Activated T-helper 17 cell treated with anti-CD3 and anti-CD28 coated beads, Interleukin-2, amount 50 U/mL, for 72 hours (primary cell): ENCODE results near the gene FAM219A. TPM values are rescaled to one million over a fixed set of nuclear protein-coding genes. Genes with fewer than 3 reads are reported as not detected.
A peak's percentile ranks its signal among the peaks of the same experiment; 100 is the strongest.
"Not testable (repeated sequence)": the region's sequence is repeated elsewhere in the genome, so short reads cannot be mapped to it uniquely, and the experiment has no call there.

Experiments
- ATAC-seq: fragments of 150-1000 bp; cut with Tn5 transposase; replicated peaks from 2 replicates; pipeline ENCODE4 v1.10.0; 2021; ENCODE audit warnings: mild to moderate bottlenecking, moderate library complexity
- H3K27ac Mint-ChIP-seq: one replicate; pipeline ENCODE4 v1.8.0; 2022; ENCODE audit warnings: mixed read lengths
- H3K27me3 Mint-ChIP-seq: one replicate; pipeline ENCODE4 v1.8.0; 2022; ENCODE audit warnings: mixed read lengths
- H3K36me3 Mint-ChIP-seq: one replicate; pipeline ENCODE4 v1.8.0; 2022; ENCODE audit warnings: low read depth, mild to moderate bottlenecking, mixed read lengths
- H3K4me1 Mint-ChIP-seq: one replicate; pipeline ENCODE4 v1.8.0; 2022; ENCODE audit warnings: mixed read lengths
- H3K4me3 Mint-ChIP-seq: one replicate; pipeline ENCODE4 v1.8.0; 2022; ENCODE audit warnings: mild to moderate bottlenecking, mixed read lengths
- H3K9me3 Mint-ChIP-seq: one replicate; pipeline ENCODE4 v1.8.0; 2022; ENCODE audit warnings: mixed read lengths
- total RNA-seq, 2 donors: library from RNA; stranded (reverse); gene quantifications; one replicate each; pipeline ENCODE4 v1.2.3, GENCODE V29; 2022

Gene FAM219A
- total RNA-seq, 2 donors from 2014 or later: 12.5 to 12.9 TPM

- peaks cover 5% of the 10 kb centered on the region for H3K4me1 Mint-ChIP-seq
- no peak overlapping the region for H3K4me3 Mint-ChIP-seq
- H3K27ac Mint-ChIP-seq: no peak overlapping the region
- no peaks in the 10 kb centered on the region for H3K9me3 Mint-ChIP-seq
- H3K27me3 Mint-ChIP-seq: no peaks in the 10 kb centered on the region
- no peaks in the 10 kb centered on the region for H3K36me3 Mint-ChIP-seq
- ATAC-seq: no peak
Observed at GRCh38 chr9:34443976-34444375, 14.4 kb downstream of the FAM219A start.

- Mint-ChIP-seq H3K9me3 (no peaks in the 10 kb centered on the region), H3K4me1 (peaks cover 5% of the 10 kb centered on the region), H3K4me3 (no peak overlapping the region), H3K27me3 (no peaks in the 10 kb centered on the region), H3K36me3 (no peaks in the 10 kb centered on the region), H3K27ac (no peak overlapping the region)
- ATAC-seq: no peak
Observed at GRCh38 chr9:34443533-34443932, 14.8 kb downstream of the FAM219A start.

DNA sequence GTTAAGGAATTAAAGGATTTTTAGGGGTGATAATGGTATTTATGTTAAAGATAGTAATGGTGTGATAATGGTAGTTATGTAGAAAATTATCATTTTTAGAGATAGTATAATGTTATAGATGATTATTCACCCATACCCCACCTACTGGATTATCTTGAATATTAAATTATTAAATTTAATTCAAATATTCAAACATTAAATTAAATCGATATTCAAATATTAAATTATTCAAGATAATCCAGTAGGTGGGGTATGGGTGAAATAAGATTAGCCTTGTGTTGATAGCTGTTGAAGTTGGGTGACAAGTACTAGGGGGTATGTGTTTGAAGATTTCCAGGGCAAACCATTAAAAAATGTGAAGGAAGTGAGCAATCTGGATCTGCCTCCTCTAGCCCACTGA is 15.6 kb downstream of the FAM219A start:
- peaks cover 5% of the 10 kb centered on the region for H3K4me1 Mint-ChIP-seq
- H3K27me3 Mint-ChIP-seq: no peaks in the 10 kb centered on the region
- H3K27ac Mint-ChIP-seq: no peak overlapping the region
- H3K4me3 Mint-ChIP-seq: no peak overlapping the region
- ATAC-seq: no peak
- H3K36me3 Mint-ChIP-seq: no peaks in the 10 kb centered on the region
- no peaks in the 10 kb centered on the region for H3K9me3 Mint-ChIP-seq

DNA sequence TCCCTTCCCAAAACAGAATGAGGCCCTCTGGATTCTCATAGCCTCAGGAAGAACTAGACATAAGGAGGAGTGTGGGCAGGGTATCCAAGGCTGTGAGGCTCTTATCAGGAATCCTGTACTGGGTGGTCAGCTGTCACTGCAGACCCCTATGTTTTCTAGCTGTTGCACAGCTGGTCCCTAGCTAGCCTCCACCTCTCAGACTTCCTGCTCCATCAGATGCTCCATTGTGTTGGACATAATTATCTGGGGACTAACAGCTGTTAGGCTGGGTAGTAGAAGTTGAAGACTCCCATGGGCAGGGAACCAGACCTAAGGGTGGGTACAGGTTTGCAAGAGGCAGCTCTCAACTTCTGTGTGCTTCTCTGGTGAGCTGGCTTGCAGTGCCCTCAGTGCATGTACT is 18.4 kb downstream of the FAM219A start:
- Mint-ChIP-seq H3K4me1 (peaks cover 5% of the 10 kb centered on the region), H3K9me3 (no peaks in the 10 kb centered on the region), H3K27ac (no peak overlapping the region), H3K27me3 (no peaks in the 10 kb centered on the region), H3K4me3 (no peak overlapping the region), H3K36me3 (no peaks in the 10 kb centered on the region)
- ATAC-seq: no peak

GRCh38 chr9:34438465-34438864 is 19.9 kb downstream of the FAM219A start:
- not testable (repeated sequence) for ATAC-seq, H3K27me3 Mint-ChIP-seq

DNA sequence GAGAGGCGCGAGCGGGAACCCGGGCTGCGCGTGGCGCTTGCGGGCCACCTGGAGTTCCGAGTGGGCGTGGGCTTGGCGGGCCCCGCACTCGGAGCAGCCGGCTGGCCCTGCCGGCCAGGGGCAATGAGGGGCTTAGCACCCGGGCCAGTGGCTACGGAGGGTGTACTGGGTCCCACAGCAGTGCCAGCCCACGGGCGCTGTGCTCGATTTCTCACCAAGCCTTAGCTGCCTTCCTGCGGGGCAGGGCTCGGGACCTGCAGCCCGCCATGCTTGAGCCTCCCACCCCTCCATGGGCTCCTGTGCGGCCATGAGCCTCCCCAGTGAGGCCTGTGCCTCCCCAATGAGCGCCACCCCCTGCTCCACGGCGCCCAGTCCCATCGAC is 20.5 kb downstream of the FAM219A start:
- not testable (repeated sequence) for H3K27me3 Mint-ChIP-seq, H3K9me3 Mint-ChIP-seq, H3K27ac Mint-ChIP-seq, ATAC-seq, H3K4me1 Mint-ChIP-seq, H3K36me3 Mint-ChIP-seq, H3K4me3 Mint-ChIP-seq

More at GRCh38 chr9:34438465-34438864, 19.9 kb downstream of the FAM219A start:
- not testable (repeated sequence) for H3K4me3 Mint-ChIP-seq, H3K27ac Mint-ChIP-seq, H3K9me3 Mint-ChIP-seq, H3K4me1 Mint-ChIP-seq, H3K36me3 Mint-ChIP-seq

- H3K36me3 Mint-ChIP-seq: no peaks in the 10 kb centered on the region
- H3K4me3 Mint-ChIP-seq: no peak overlapping the region
- ATAC-seq: peak; percentile 84
- no peaks in the 10 kb centered on the region for H3K9me3 Mint-ChIP-seq
- H3K27ac Mint-ChIP-seq: no peak overlapping the region
- H3K27me3 Mint-ChIP-seq: no peaks in the 10 kb centered on the region
- H3K4me1 Mint-ChIP-seq: peaks cover 5% of the 10 kb centered on the region
Observed at GRCh38 chr9:34437006-34437925, 21.1 kb downstream of the FAM219A start.

DNA sequence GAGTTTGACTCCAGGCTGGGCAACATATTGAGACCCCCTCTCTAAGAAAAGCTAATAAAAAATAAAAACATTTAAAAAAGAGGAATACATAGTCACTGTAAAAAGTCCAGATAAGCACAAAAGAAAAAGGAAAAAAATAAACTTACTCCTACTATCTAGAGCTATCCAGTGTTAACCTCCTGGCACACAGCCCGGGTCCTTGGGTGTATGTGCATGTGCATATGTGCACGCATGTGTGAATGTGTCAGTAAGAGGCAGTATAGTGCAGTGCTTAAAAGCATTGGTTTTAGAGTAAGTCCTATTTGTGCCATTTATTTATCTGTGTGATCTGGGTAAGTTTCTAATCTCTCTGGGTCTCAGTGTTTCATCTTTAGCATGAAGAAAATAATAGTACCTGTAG is 26.7 kb downstream of the FAM219A start:
- no peaks in the 10 kb centered on the region for H3K4me1 Mint-ChIP-seq
- ATAC-seq: no peak
- H3K27me3 Mint-ChIP-seq: no peaks in the 10 kb centered on the region
- no peak overlapping the region for H3K4me3 Mint-ChIP-seq
- H3K27ac Mint-ChIP-seq: no peak overlapping the region
- H3K9me3 Mint-ChIP-seq: no peaks in the 10 kb centered on the region
- H3K36me3 Mint-ChIP-seq: no peaks in the 10 kb centered on the region

DNA sequence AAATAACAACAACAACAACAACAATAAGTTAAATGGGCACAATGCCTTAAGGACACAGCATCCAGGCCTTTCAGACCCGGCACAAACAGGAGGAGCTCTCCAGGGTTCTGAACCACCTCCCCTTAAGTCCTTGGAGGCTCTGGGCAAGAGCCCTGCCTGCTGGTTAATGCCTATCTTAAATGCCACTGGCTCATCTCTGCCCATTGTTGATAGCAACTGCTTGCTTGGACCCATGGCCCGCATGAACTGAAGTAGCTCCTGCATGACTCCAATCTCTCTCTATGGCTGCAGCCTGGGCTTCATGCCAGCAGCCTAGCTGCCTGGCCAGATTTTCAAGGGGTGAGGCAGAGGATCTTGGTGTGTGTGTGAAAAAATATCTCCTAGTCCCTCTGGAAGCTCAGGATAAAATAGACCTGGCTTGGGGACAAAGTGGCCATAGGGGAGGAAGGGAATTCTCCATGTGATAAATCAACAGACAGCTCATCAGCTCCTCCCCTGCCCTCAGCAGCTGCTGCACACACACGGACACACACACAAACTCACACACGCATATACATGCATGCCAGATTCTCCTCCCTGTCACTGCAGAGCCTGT is 27.4 kb downstream of the FAM219A start:
- Mint-ChIP-seq H3K4me3 (no peak overlapping the region), H3K27ac (no peak overlapping the region), H3K4me1 (no peaks in the 10 kb centered on the region), H3K27me3 (no peaks in the 10 kb centered on the region), H3K9me3 (no peaks in the 10 kb centered on the region), H3K36me3 (no peaks in the 10 kb centered on the region)
- ATAC-seq: no peak

DNA sequence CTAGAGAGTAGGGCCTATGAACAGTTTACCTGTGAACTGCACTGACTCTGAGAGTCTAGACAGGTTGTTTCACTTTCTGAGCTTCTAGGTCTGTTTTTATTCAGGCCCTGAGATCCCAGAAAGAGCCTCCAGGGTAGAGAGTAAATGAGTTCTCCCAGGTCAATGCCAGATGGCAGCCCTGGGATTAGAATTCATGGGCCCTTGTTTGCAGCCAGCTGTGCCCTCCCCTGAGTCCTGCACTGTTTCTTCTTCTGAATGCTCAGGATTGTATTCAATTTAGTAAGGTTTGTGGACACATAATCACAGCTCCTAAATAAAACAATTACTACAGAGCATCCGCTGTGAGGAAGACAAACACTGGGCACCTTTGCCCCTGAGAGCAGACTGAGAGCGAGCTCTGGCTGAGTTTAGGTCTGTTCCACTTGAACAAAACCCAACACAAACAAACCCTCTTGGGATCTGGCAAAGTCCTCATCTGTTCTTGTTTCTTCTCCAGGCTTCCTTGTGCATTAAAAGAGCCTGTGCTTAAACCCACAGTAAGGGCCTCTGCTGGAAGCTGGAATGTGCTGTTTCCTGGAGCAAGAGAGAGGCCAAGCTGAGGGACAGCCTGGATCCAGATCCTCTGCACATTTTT is 29.9 kb downstream of the FAM219A start:
- Mint-ChIP-seq H3K4me3 (no peak overlapping the region), H3K27me3 (no peaks in the 10 kb centered on the region), H3K36me3 (no peaks in the 10 kb centered on the region), H3K4me1 (no peaks in the 10 kb centered on the region), H3K27ac (no peak overlapping the region), H3K9me3 (no peaks in the 10 kb centered on the region)
- ATAC-seq: no peak

- Mint-ChIP-seq H3K27me3 (no peaks in the 10 kb centered on the region), H3K9me3 (no peaks in the 10 kb centered on the region), H3K27ac (peak overlapping the region; percentile 48), H3K36me3 (no peaks in the 10 kb centered on the region), H3K4me3 (no peak overlapping the region), H3K4me1 (no peaks in the 10 kb centered on the region)
- no peak for ATAC-seq
Observed at GRCh38 chr9:34426347-34427074, 31.9 kb downstream of the FAM219A start.

DNA sequence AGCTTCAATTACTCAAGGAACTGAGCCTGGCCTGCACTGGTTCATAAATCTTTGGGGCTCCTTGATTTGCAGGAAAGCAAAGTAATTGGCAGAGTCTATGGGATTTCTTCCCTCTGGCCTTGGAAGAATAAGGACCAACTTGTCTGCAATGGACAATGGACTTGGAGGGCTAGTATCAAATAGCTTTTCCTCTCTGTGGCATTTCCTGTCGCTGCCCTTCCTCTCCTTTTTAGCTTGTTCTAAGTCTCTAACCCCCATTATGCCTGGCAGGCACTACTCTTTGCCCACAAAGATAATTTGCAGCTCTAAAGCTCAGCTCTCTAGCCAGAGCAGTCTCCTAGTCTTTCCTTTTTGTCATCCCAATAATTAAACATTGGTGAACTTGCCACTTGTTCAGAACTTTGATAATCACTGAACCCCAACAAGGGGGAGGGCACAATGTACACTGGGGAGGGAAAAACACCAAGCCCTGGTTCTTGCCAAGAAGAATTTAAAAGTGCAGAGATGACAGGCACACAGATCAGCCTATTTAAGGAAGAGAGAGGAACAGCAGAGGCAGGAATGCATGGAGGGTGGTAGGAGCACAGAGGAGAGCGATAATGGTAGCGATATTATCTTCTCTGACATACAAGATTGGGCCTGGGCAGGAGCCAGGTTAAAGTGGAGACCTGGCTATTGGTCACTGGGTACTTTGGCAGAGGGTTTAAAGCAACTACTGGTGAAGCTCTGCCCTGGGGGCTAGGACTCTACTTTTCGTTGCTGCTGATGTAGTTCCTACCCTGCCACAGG is 38.5 kb downstream of the FAM219A start:
- H3K27ac Mint-ChIP-seq: no peak overlapping the region
- H3K4me3 Mint-ChIP-seq: no peak overlapping the region
- H3K4me1 Mint-ChIP-seq: peaks cover 3% of the 10 kb centered on the region
- H3K36me3 Mint-ChIP-seq: no peaks in the 10 kb centered on the region
- H3K9me3 Mint-ChIP-seq: no peaks in the 10 kb centered on the region
- no peak for ATAC-seq
- no peaks in the 10 kb centered on the region for H3K27me3 Mint-ChIP-seq

DNA sequence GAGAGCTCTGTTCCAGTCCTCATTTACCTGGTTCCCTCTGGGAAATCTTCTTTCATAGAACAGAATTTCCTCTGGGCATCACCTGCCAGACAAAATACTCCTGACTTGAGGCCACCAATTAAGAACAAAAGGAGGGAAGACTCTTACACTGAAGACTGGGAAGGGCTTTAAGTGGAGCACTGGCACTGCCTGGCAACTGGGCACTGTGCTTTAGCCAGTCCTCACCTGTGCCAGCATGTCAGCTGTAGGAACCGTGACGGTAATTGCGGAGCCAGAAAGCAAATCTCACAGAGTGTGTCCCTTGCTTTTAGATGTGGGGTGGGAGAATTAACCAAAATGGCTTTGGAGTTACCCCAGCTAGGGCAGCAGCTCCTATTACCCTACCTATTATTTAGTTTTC is 40.6 kb downstream of the FAM219A start:
- no peaks in the 10 kb centered on the region for H3K36me3 Mint-ChIP-seq
- no peaks in the 10 kb centered on the region for H3K27me3 Mint-ChIP-seq
- H3K4me3 Mint-ChIP-seq: no peak overlapping the region
- no peak for ATAC-seq
- peaks cover 3% of the 10 kb centered on the region for H3K4me1 Mint-ChIP-seq
- no peak overlapping the region for H3K27ac Mint-ChIP-seq
- peaks cover 1% of the 10 kb centered on the region for H3K9me3 Mint-ChIP-seq
